Embryonic facial prominence (tissue), 1 donor: Measurements from ENCODE around the gene PCCA.
"Not testable (repeated sequence)": the region's sequence is repeated elsewhere in the genome, so short reads cannot be mapped to it uniquely, and the experiment has no call there.

Experiments
- DNase-seq: peaks from one replicate; pipeline ENCODE4 v3.0.0-alpha.2; 2016; ENCODE audit errors: extremely low spot score

Gene PCCA

GRCh38 chr13:100244431-100244830 is 155.5 kb downstream of the PCCA start:
- DNase-seq, result no peak

DNA sequence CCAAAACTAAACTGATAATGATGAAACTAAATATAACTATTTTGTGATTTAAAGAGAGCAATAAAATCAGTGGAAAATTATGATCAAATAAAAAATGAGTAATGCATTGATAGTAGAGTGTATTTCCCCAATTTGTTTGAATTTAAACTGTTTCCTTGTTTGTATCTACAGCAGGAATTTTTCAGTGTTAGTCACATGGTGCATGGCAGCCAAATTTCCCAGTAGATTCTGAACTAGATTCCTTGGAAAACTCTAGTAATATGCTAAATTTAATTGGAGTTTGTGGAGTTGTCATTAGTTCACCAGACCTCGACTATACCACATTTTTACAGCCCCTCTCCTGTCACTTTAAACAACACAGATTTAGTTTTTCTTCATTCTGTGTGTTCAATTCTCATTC is 156.2 kb downstream of the PCCA start:
- no peak for DNase-seq

DNA sequence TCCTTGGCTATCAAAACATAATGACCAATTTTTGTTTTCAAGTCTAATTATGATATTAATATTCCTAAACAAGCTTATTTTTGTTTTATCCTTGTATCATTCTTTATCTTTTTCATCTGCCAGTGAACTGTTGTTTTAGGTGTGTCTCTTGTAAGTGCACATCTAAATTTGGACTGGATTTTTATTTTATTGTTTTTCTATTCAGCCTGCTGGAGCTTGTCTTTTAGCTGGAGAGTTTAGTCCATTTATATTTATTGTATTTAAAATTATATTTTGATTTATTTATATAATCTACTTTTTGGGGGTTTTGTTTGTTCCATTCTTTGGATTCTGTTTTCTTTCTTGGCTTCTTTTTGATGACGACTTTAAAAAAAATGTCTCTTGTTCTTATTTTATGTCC is 159.0 kb downstream of the PCCA start:
- DNase-seq, result no peak

DNA sequence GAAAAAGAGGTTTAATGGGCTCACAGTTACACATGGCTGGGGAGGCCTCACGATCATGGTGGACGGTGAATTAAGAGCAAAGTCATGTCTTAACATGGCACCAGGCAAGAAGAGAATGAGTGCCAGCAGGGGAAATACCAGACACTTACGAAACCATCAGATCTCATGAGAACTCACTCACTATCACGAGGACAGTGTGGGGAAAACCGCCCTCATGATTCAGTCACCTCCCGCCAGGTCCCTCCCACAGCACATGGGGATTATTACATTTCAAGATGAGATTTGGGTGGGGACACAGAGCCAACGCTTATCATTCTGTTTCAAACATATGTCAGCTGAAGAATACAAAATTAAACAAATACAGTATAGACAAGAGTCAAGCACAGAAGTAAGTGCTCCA is 165.1 kb downstream of the PCCA start:
- no peak for DNase-seq

- no peak for DNase-seq
These were observed 173.5 kb downstream of the PCCA start for GRCh38 chr13:100262404-100262803.

DNA sequence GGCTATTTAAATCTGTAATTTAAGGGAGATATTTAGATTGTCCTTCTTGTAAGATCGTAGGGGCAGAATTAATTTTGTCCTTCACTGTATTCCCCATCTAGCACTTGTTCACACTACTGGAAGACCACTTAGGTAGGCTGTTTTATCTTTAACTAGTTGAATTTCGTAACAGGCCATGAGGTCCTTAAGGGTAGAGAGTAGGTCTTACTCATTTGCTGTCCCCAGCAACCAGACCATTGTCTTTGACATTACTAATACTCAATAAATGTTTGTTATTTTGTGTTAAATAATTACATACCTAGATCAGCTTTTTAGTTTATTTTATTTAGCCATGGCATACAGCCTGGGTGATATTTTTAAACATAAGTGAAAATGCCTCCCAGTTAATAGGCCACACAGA is 177.1 kb downstream of the PCCA start:
- no peak for DNase-seq

GRCh38 chr13:100269837-100270236 is 180.9 kb downstream of the PCCA start:
- no peak for DNase-seq

GRCh38 chr13:100273138-100273537 is 184.2 kb downstream of the PCCA start:
- DNase-seq, result no peak

GRCh38 chr13:100273552-100273951 is 184.7 kb downstream of the PCCA start:
- DNase-seq, result no peak

- no peak for DNase-seq
These were observed 186.1 kb downstream of the PCCA start for GRCh38 chr13:100274942-100275506.

GRCh38 chr13:100275746-100276145 is 186.9 kb downstream of the PCCA start:
- DNase-seq, result no peak

GRCh38 chr13:100280681-100281080 is 191.8 kb downstream of the PCCA start:
- no peak for DNase-seq

DNA sequence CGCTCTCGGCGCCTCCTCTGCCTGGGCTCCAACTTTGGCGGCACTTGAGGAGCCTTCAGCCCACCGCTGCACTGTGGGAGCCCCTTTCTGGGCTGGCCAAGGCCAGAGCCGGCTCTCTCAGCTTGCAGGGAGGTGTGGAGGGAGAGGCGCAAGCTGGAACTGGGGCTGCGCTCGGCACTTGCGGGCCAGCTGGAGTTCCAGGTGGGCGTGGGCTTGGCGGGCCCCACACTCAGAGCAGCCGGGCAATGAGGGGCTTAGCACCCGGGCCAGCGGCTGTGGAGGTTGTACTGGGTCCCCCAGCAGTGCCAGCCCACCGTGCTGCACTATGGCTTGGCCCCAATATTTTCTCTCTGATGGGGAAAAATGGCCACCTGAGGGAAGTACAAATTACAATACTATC is 193.4 kb downstream of the PCCA start:
- not testable (repeated sequence) for DNase-seq

- no peak for DNase-seq
These were observed 201.4 kb downstream of the PCCA start for GRCh38 chr13:100290165-100290801.

DNA sequence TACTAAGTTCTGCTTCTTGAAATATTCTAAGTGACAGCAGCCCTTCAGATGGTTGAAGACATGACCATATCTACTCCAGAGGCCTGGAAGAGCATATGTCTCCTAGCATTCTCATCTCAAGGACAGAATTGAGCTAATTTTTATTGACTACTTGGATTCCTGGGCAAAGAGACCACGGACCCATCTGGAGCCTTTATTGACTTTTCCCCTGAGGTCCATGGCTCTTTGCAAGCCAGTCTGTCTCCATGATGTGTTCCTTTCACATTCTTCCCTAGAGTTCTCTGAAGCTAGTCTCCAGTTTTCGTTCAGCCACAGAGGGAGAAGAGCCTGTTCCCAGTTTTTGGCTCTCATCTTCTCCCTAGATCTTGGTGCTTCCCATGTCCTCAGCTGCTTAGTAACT is 202.7 kb downstream of the PCCA start:
- DNase-seq, result no peak

DNA sequence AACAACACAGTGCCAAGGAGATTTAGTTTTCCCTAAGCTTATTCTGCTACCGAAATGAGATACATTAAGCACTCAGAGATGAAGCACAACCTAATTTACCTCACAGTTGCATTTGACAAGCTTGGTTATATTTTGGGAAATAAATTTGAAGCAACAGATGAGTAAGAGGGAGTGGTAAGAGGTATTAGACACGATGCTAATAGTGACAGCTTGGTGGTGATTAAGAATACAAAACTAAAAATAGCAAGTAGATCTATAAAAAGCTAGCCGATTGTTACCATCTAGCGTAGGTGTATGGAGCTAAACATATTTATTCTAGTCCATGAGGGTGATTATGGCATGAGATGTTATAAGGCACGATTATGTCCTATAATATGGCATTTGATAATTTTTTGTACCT is 208.5 kb downstream of the PCCA start:
- DNase-seq, result no peak

DNA sequence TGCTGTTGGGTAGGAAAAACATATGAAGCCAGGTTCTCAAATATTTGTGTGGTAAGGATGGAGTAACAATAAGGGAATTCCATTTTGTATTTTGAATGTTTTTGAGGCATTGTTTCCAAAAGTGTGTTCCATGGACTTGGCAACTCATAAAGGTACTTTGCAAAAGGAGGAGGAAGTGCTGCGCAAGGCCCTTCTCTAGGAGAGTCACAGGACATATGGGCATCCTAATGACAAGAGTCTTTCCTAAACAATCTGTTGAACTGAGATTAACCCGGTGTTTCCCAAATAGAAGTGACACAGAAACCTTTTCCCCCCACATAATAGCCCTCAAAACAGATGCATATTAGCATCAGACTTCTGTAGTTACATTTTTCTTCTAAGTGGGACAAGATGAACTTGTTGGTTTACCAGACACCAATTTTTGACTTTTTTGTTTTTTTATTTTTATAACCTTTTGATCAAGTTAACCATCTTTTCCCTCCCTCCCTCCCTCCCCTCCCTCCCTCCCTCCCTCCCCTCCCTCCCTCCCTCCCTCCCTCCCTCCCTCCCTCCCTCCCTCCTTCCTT is 209.3 kb downstream of the PCCA start:
- DNase-seq, result no peak

DNA sequence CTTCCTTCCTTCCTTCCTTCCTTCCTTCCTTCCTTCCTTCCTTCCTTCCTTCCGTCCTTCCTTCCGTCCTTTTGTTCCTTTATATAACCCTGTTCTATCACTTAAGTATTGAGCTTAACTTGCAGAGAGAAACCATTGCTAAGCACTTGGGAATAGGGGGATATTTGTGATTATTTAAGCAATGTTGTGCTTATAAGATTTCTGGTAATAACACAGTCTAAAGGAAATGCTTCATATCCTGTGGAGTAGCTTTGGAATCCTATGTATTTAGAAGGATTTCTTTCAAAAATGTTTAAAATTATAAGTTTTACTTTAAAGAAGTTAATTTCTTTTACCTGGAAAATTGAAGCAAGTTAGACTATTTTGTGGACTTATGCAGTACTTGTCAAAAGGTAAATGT is 209.8 kb downstream of the PCCA start:
- DNase-seq, result no peak

DNA sequence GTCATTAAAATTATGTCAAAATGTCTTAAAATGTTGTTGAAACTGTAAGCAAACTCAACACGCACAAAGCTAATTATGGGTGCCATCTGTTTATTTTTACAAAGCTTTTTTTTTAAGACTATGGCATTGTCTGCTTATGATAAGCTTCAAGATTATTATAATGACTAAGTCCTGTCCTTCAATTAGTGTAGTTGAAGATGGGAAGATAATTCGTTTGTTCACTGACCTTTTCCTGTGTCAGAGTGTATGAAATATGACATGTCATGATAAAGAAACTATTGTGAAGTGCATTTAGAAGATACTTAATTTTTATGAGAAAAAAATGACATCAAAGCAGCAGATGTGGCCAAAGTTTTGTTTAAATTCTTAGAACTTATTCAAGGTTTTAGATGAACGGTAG is 211.3 kb downstream of the PCCA start:
- DNase-seq, result no peak

DNA sequence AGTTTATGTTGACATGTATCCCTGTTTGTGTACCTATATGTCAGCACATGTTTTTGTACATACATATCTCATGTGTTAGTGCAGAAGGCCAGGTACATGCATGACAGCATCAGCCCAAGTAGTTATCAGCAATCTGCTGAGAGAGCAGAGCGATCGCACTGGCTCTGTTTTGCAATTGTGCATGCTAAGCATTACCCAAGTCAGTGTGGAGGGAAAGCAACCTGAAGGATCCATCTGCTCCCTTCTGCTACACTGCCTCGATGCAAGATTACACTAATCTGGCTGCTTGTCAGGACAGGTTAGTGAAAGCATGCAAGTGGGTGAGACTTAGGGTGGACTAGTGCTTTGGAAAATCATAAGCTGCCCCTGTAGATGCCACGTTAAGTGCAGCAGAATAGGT is 211.8 kb downstream of the PCCA start:
- DNase-seq, result no peak

DNA sequence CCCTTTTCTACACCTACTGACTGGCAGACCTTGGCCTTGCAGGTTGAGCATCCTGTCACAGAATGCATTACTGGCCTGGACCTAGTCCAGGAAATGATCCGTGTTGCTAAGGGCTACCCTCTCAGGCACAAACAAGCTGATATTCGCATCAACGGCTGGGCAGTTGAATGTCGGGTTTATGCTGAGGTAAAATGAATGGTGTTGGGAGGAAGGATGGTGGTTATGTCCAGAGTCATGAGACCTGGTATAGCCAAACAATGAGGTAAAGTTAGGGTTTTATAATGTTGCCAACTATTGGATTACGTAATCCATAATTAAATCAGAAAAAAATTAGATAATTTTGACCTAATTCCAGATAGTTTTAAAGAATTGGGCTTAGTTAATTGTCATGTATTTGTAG is 212.5 kb downstream of the PCCA start:
- no peak for DNase-seq

GRCh38 chr13:100302391-100302790 is 213.5 kb downstream of the PCCA start:
- DNase-seq, result no peak

- DNase-seq, result no peak
These were observed 215.3 kb downstream of the PCCA start for GRCh38 chr13:100304229-100304628.

DNA sequence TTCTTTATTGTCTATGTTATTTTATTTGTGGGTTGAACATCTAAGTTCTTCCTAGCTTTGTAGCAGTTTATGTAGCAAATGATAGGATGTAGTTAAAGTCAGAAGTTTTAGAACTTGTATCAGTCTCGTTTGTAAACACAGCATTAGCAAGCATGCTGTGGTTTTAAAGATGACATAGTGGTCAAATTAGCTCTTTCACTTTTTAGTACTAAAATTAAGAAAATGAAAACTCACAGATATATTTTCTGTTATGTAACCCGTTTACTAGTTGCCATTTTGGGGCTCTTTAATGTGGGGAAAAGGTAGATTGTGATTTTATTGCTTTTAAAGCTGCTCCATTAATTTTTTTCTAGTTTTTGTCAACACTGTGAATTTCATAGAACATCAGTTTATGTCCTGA is 216.5 kb downstream of the PCCA start:
- DNase-seq, result no peak
